HEK293T (cell line): Measurements from ENCODE around the gene ZMYND15.

Experiments used
- CTCF ChIA-PET: fragments of 350-600 bp; formaldehyde crosslinking; extraction: SDS; loops from one replicate; lab custom pipeline; 2021; ENCODE audit warnings: antibody characterized with exemption, inconsistent platforms; lab: Yijun Ruan, JAX
- POLR2A ChIA-PET: fragments of 350-600 bp; formaldehyde crosslinking; extraction: SDS; loops from one replicate; lab custom pipeline; 2020; ENCODE audit warnings: antibody characterized with exemption, inconsistent platforms; lab: Yijun Ruan, JAX
- DNase-seq: peaks from one replicate; pipeline ENCODE4 v3.0.0; 2012; ENCODE audit warnings: mixed read lengths; ENCODE audit errors: extremely low spot score
- ARNT ChIP-seq: fragments of 450-650 bp; IDR thresholded peaks from 2 replicates; pipeline ENCODE4 v1.6.1; 2017; ENCODE audit warnings: mild to moderate bottlenecking
- BHLHE40 ChIP-seq: fragments of 450-650 bp; IDR thresholded peaks from 2 replicates; pipeline ENCODE4 v1.6.1; 2016; ENCODE audit warnings: mild to moderate bottlenecking, moderate library complexity, borderline replicate concordance
- CTBP1 ChIP-seq: fragments of 450-650 bp; IDR thresholded peaks from 2 replicates; pipeline ENCODE4 v1.6.1; 2016; ENCODE audit warnings: borderline replicate concordance
- ELF4 ChIP-seq: fragments of 450-650 bp; IDR thresholded peaks from 2 replicates; pipeline ENCODE4 v1.6.1; 2017; ENCODE audit warnings: antibody characterized with exemption
- FOXA1 ChIP-seq: fragments of 450-650 bp; IDR thresholded peaks from 2 replicates; pipeline ENCODE4 v1.6.1; 2016; ENCODE audit warnings: mild to moderate bottlenecking
- FOXK2 ChIP-seq: fragments of 450-650 bp; IDR thresholded peaks from 2 replicates; pipeline ENCODE4 v1.6.1; 2016; ENCODE audit warnings: mild to moderate bottlenecking
- FOXM1 ChIP-seq: fragments of 450-650 bp; IDR thresholded peaks from 2 replicates; pipeline ENCODE4 v1.6.1; 2017; ENCODE audit warnings: mild to moderate bottlenecking, borderline replicate concordance
- HDGF ChIP-seq: fragments of 450-650 bp; IDR thresholded peaks from 2 replicates; pipeline ENCODE4 v1.6.1; 2017; ENCODE audit warnings: antibody characterized with exemption, borderline replicate concordance
- L3MBTL2 ChIP-seq: fragments of 450-650 bp; conservative IDR thresholded peaks from 2 replicates; pipeline ENCODE4 v1.6.1; 2016; ENCODE audit warnings: mild to moderate bottlenecking
- LEF1 ChIP-seq: fragments of 450-650 bp; IDR thresholded peaks from 2 replicates; pipeline ENCODE4 v1.6.1; 2017; ENCODE audit warnings: mild to moderate bottlenecking, borderline replicate concordance
- NFRKB ChIP-seq: fragments of 450-650 bp; IDR thresholded peaks from 2 replicates; pipeline ENCODE4 v1.6.1; 2016; ENCODE audit warnings: mild to moderate bottlenecking, moderate library complexity
- PKNOX1 ChIP-seq: fragments of 450-650 bp; IDR thresholded peaks from 2 replicates; pipeline ENCODE4 v1.6.1; 2016
- SP1 ChIP-seq: fragments of 450-650 bp; IDR thresholded peaks from 2 replicates; pipeline ENCODE4 v1.6.1; 2017
- SUZ12 ChIP-seq: fragments of 450-650 bp; IDR thresholded peaks from 2 replicates; pipeline ENCODE4 v1.6.1; 2016; ENCODE audit warnings: mild to moderate bottlenecking
- TARDBP ChIP-seq: fragments of 450-650 bp; IDR thresholded peaks from 2 replicates; pipeline ENCODE4 v1.6.1; 2016
- ZNF384 ChIP-seq: fragments of 450-650 bp; IDR thresholded peaks from 2 replicates; pipeline ENCODE4 v1.6.1; 2016

Gene ZMYND15

GRCh38 chr17:4715063-4715744 lies 24.4 kb upstream of the ZMYND15 start:
- no peak for TF ChIP-seq TARDBP
- TF ChIP-seq FOXK2: no peak
- TF ChIP-seq HDGF: no peak
- TF ChIP-seq FOXA1: no peak
- TF ChIP-seq BHLHE40: no peak
- TF ChIP-seq LEF1: no peak
- TF ChIP-seq FOXM1: no peak
- TF ChIP-seq SUZ12: no peak
- TF ChIP-seq ARNT: no peak
- TF ChIP-seq ZNF384: no peak
- TF ChIP-seq ELF4: no peak
- POLR2A ChIA-PET: interaction anchor here (0.7 to 1.0 kb wide), 2 partner anchors 15 to 20 kb away, joined by 3 to 4 read pairs; no protein-coding TSS in a partner anchor
- CTCF ChIA-PET: no interaction called here
- DNase-seq: no peak

GRCh38 chr17:4716081-4716480 lies 23.6 kb upstream of the ZMYND15 start:
- ChIA-PET POLR2A (interaction anchor here (0.7 to 1.0 kb wide), 2 partner anchors 14 to 19 kb away, joined by 3 to 4 read pairs; no protein-coding TSS in a partner anchor), CTCF (no interaction called here)
- TF ChIP-seq NFRKB (no peak), HDGF (no peak), CTBP1 (no peak)
- DNase-seq: no peak

GRCh38 chr17:4717791-4718190 lies 21.8 kb upstream of the ZMYND15 start:
- TF ChIP-seq SP1 (no peak), LEF1 (no peak), HDGF (no peak), ZNF384 (no peak), L3MBTL2 (no peak), BHLHE40 (no peak), ELF4 (no peak), FOXK2 (no peak), ARNT (no peak), SUZ12 (no peak), FOXA1 (no peak), CTBP1 (no peak), PKNOX1 (no peak), FOXM1 (no peak), NFRKB (no peak)
- no peak for DNase-seq
- ChIA-PET CTCF (no interaction called here), POLR2A (no interaction called here)

- DNase-seq: no peak
- TF ChIP-seq ZNF384: no peak
- no peak for TF ChIP-seq HDGF
- no peak for TF ChIP-seq FOXA1
- no peak for TF ChIP-seq CTBP1
- TF ChIP-seq ARNT: no peak
- no peak for TF ChIP-seq ELF4
- ChIA-PET POLR2A (no interaction called here), CTCF (no interaction called here)
These were observed 21.4 kb upstream of the ZMYND15 start for GRCh38 chr17:4718276-4718675.

- DNase-seq: no peak
- ChIA-PET CTCF (no interaction called here), POLR2A (no interaction called here)
- TF ChIP-seq BHLHE40: no peak
These were observed 20.5 kb upstream of the ZMYND15 start for GRCh38 chr17:4719146-4719545.

GRCh38 chr17:4719684-4720221 lies 19.9 kb upstream of the ZMYND15 start:
- peak; percentile 30 for DNase-seq
- TF ChIP-seq L3MBTL2 (no peak), SUZ12 (no peak), FOXM1 (no peak), TARDBP (no peak), SP1 (no peak), ELF4 (no peak), BHLHE40 (no peak), LEF1 (no peak), ARNT (no peak), PKNOX1 (no peak), NFRKB (no peak), ZNF384 (no peak), FOXK2 (no peak), FOXA1 (no peak), CTBP1 (no peak), HDGF (no peak)
- ChIA-PET CTCF (no interaction called here), POLR2A (interaction anchor here (1.0 kb wide), 1 partner anchor 189 kb away, joined by 3 read pairs; no protein-coding TSS in a partner anchor)

GRCh38 chr17:4720787-4721186 lies 18.8 kb upstream of the ZMYND15 start:
- TF ChIP-seq FOXA1 (no peak), L3MBTL2 (no peak), SP1 (no peak), HDGF (no peak), TARDBP (no peak), BHLHE40 (no peak), PKNOX1 (no peak), NFRKB (no peak), ELF4 (no peak), FOXK2 (no peak), ARNT (no peak), CTBP1 (no peak), ZNF384 (no peak), FOXM1 (no peak), LEF1 (no peak), SUZ12 (no peak)
- CTCF ChIA-PET: no interaction called here
- no peak for DNase-seq
- POLR2A ChIA-PET: interaction anchor here (1.0 kb wide), 1 partner anchor 188 kb away, joined by 3 read pairs; no protein-coding TSS in a partner anchor
